Stomach (tissue), 4 donors: ENCODE measurements around the gene TRAF3.

Source experiments
- EP300 ChIP-seq: sonication (generic); formaldehyde crosslinking; IDR thresholded peaks from one replicate; pipeline ENCODE4 v1.6.1; 2017; ENCODE audit warnings: antibody characterized with exemption
- TF ChIP-seq, protein P1 (sequence below), 7 experiments: fragments of 450-650 bp in 4 of 7; fragments of 200-600 bp in 3 of 7; sonication (generic) in 3 of 7; IDR thresholded peaks; one replicate each; pipeline ENCODE4 v1.5.1; 2016 to 2019; ENCODE audit warnings: antibody characterized with exemption in 7 of 7, control low read depth in 2 of 7, mild to moderate bottlenecking in 1 of 7

DNA sequence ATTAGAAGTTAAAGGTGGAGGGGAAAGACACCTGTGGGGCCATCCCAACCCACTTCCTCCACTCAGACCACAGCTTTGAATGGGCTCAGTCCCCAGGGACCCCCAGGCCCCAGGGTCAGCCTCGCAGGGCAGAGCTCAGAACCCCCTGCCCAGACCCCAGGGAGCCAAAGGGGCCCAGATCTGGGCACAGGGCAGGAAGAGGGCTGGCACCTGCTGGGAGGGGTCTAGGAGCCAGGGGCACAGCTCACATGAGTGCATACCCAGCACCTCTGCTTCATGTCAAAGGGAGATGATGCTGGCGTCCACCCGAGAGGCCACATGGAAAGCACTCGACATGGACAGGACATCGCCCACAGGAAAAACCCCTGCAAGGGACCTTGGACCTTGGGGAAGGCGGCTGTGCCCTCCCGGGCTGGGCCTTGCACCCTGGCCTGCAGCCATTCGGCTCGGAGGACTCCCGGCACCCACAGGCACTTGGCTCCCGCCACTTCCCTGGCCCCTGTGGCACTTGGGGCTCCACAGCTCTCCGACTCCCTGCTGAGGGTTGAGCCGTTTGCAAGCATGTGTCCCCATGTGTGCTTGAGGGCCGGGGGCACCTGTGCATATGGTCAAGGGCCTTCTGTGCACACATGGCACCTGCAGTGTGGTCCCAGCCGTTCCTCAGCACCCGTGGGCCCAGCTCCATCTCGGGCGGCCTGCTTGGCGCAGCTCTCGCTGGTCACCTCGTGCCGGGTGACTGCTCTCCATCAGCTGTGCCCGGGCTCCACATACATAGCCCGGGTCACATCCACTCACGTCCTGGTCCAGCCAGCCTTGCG is 137.4 kb downstream of the TRAF3 start:
- TF ChIP-seq, protein P1, sequence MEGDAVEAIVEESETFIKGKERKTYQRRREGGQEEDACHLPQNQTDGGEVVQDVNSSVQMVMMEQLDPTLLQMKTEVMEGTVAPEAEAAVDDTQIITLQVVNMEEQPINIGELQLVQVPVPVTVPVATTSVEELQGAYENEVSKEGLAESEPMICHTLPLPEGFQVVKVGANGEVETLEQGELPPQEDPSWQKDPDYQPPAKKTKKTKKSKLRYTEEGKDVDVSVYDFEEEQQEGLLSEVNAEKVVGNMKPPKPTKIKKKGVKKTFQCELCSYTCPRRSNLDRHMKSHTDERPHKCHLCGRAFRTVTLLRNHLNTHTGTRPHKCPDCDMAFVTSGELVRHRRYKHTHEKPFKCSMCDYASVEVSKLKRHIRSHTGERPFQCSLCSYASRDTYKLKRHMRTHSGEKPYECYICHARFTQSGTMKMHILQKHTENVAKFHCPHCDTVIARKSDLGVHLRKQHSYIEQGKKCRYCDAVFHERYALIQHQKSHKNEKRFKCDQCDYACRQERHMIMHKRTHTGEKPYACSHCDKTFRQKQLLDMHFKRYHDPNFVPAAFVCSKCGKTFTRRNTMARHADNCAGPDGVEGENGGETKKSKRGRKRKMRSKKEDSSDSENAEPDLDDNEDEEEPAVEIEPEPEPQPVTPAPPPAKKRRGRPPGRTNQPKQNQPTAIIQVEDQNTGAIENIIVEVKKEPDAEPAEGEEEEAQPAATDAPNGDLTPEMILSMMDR (IDR thresholded peaks at IDR 0.05) = no peak
- no peak for TF ChIP-seq EP300
